Measurements from ENCODE around the gene PHACTR1.
"Not testable (repeated sequence)": the region's sequence is repeated elsewhere in the genome, so short reads cannot be mapped to it uniquely, and the experiment has no call there.

Gene PHACTR1

DNA sequence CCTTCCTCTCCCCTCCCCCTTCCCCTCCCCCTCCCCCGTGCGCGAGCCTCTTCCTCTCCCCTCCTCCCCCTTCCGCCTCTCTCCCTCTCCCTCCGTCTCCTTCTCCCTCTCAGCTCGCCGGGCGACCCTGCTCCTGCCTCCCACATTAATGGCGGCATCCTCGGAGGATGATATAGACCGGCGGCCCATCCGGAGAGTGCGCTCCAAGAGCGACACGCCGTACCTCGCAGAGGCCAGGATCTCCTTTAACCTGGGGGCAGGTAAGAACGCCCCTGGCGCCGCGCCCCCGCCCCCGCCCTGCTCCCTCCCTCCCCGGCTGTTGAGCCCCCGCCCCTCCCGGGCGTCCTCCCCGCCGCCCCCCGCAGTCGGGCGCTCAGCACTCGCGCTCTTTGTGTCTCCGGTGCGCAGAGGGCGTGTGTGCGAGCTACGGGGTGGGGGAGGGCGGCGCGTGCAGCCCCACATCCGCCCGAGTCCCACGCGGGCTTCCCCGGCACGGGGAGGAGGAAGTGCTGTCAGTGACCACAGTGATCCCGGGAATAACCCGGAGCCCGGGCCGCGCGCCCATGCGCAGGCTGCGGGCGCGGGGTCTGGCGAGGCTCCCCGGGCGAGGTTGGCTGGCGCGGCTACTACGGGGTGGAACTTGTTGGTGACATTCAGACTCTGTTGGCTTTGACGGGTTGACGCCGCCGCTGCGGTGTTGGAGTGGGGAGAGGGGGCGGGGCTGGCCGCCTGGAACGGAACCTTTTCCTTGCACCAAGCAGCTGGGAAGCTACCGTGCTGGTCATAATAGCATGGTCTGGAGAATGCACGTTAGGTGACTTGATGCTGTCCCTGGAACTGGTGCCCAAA lies 33.2 kb downstream of the PHACTR1 start:
- no peak for DNase-seq (ENCODE audit: low spot score)

DNA sequence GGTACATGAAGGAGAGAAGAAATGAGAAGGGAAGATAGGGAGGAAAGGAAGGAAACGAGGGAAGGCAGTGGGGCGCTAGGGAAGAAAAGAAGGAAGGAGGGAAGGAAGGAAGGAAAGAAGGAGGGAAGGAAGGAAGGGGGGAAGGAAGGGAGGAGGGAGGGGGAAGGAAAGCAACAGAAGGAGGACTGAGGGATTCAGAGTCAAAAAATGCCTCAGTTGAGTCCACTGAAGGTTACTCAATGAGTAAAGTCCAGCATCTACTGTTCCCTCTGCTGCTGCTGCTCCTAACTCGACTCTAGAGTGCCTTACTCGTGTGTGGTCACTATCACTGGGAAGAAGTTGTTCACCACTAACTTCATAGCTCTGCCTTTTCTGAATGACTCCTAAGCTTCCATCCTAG lies 33.8 kb downstream of the PHACTR1 start:
- no peak for DNase-seq (ENCODE audit: low spot score)

DNA sequence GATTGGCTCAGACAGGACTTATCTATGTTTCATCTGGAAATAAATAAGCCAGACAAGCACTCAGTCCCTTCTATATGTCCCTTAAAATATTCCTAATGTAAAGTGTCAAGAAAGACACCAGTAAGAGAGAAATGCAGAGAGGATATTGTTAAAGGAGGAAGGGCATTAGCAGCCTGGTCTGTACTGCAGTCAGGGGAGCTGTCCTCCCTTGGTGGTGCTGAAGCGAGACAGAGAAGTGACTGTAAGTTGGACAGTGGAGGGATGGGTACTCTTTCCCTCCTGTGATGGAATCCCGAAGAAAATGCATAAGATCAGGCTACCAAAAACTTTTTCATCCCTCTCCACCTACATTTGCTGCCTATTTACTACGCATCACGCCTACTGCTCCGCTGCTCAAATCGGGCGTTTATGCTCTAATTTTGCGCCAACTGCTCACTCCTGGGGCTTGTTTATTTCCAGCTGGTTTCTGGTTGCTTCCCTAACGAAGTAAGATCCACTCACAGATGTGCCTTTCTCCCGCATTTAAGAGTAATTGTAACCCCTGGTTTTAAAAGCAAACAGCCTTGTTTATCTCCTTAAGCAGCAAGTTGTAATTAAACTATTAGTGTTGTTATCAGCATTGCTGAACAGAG lies 35.2 kb downstream of the PHACTR1 start:
- peak; percentile 58 for DNase-seq (ENCODE audit: low spot score)

DNA sequence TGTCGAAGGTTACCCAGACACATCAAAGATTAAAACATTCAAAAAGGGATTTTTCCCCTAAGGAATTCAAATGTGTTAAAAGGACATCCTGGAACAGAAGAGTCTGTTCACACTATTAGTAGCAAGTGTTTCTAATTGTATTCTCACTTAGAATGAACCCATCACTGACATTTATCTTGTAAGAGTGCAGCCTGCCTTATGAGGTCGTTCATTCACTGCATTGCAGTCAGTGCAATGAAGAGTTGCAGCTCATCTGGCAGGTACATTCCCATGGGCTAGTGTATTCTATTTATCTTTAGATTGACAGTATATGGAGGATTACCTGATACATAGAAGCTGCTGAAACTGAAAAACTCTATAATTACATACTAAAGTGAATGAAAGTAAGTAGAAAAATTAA lies 36.5 kb downstream of the PHACTR1 start:
- DNase-seq (ENCODE audit: low spot score): no peak

DNA sequence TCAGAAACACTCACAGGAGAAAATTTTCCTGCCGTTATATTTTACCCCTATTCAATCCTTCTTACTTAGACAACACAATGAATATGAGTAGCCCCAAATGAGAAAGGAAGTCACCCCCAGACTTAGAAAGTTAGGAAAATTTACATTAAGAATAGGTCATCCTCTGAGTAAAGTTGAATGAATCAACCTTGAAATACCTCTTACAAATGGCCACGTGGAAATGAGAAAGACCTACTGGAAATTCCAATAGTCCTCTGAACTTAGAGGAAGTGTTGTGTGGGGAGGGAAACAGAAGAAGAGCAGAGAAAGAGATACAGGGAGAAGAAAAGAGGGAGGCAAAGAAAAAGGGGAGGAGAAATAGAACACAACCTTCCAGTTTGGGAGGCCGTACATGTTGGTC lies 43.7 kb downstream of the PHACTR1 start:
- no peak for DNase-seq (ENCODE audit: low spot score)

DNA sequence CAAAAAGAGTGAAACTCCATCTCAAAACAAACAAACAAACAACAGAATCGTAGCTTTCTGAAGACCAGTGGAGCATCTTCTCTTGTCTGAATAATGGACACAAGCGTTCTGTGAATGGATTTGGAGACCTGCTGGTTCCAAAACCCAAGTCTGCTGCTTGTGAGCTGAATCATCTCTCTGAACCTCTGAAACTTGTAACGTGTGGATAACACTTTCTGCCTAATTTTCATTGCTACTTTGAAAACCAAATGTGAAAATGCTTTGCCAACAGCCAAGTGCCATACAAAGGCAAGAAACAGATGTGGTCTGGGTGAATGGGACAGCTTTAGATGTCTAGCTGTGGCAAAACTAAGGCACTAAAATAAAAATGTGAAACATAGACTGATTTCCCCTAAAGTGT lies 44.3 kb downstream of the PHACTR1 start:
- no peak for DNase-seq (ENCODE audit: low spot score)

DNA sequence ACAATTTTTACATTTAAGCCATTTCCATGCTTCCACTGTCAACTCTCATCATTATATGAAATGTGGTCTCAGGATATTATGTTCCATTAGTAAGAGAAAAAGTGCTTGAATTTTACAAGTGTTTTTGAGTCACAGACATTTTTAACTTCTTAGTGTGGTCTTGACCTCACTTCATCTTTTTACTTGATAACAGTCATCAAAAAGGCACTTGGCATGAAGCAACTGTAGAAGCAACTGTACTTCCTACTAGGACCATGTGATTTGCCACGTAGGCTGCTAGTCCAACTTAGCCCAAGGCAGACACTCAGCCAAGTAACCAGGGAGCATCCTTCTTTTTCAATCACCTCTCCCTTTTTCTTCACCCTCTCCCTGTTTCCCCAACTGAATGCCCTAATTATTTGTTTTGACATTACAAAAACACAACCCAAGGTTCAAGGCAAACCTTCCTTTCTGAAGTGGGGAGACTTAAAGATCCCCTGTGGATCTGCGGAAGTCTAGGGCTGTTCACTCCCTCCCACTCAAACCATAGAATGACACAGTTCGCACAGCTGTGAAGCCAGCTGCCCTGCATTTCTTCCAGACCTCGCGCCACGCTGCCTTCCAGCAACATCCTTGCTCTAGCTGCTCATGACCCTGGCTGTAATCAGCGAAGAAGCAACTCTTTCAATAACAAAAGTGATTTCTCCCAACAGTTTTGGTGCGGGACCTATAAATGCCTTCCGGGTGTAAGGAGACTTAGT lies 45.0 kb downstream of the PHACTR1 start:
- no peak for DNase-seq (ENCODE audit: low spot score)

DNA sequence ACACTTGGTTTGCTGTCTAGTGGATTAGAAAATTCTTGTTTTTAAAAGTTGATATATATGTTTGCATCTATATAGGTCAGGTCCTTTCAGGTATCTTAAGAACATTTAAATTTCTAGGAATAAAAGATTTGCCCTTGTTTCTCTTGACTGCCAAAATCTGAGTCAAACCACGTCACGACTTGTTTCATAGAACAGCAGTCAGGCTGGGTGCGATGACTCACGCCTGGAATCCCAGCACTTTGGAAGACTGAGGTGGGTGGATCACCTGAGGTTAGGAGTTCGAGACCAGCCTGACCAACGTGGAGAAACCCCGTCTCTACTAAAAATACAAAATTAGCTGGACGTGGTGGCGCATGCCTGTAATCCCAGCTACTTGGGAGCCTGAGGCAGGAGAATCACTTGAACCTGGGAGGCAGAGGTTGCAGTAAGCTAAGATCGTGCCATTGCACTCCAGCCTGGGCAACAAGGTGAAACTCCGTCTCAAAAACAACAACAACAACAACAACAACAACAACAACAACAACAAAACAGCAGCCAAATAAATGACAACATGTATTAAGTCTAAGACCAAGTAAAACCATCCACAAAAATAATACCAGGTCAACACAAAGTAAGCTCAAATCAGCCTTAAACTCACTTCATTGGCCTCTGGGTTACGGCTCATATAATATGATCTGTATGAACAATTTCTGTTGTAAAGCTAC lies 46.3 kb downstream of the PHACTR1 start:
- not testable (repeated sequence) for DNase-seq (ENCODE audit: low spot score)

DNA sequence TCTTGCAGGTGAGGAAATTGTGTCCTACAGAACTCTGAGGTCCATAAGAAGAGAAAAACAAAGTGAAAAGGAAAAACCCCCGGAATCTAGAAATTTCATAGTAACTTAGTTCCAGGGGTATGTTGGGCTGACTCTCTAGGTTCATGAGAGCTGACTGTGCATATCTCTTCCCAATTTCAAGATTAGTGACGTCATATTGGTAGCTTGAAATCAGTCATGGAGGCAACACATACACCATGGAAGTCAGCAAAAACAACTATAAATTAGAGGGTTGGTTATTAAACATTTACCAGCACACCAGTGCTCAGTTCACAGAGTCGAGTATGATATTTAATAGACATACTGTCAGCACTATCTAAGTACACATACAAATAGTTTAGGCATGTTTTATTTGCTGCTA lies 49.8 kb downstream of the PHACTR1 start:
- no peak for DNase-seq (ENCODE audit: low spot score)

DNA sequence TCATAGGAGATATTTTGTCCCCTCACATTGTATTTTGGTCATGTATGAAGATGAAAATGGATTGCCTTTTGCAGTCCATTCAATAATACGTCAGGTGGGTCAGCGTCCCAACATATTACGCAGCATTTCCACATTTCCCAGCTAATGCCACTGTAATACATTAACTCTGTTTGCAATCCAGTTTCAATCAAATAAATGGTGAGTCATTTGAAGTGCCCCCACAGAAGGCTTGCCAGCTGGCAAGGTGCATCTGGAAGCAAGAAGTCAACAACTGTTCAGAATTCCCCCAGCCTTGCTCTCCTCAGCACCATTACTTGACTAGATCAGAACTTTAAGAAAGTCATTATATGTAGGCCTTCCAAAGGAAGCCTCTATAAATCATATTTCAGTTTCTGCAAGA lies 50.4 kb downstream of the PHACTR1 start:
- no peak for DNase-seq (ENCODE audit: low spot score)

DNA sequence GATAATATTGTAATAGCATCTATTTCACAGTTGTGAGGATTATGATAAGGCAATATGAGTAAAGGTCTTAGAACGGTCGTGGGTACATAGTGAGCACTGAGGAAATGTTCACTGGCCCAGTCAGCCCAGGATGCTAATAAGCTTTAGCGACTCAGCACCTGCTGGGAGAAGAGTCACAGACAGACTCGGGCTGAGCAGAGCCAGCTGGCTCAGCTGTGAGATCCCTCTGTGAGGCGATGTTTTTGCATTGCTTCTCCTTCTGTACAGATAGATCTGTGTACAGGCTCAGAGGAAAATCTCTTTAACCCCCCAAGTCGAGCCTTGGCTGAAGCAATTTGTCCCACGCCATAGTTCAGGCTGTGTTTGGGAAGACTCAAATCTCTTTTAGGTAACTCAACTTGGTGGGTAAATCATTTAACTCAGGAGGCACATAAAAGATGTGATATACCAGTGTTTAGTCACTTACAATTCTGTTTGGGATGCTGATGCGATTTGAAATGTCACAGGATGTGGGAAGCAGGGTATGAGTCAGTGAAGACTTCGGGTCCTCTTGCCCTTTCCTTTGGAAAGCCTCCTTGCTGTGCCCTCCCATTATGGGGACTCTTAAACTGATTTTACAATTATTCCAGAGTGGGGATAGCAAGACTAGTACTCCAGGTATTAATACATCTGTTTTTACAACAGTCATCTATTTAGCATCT lies 53.1 kb downstream of the PHACTR1 start:
- DNase-seq (ENCODE audit: low spot score): no peak

DNA sequence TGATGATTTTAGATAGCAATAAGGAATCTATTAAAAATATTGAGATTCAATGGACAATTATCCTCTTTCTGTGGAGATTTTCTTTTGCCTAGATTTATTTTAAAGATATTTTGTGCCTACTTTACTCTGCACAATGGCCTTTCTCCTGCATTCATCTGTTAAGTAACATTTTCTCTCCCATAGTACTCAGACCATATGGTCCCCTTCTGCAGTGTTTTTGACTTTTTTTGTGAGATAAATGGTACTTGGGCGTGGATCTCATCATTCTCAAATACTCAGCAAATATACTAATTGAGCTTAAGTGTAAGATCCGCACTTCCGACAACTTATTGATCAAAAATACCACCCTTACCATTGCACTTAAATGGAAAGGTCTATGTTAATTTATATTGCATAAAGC lies 55.8 kb downstream of the PHACTR1 start:
- no peak for DNase-seq (ENCODE audit: low spot score)

DNA sequence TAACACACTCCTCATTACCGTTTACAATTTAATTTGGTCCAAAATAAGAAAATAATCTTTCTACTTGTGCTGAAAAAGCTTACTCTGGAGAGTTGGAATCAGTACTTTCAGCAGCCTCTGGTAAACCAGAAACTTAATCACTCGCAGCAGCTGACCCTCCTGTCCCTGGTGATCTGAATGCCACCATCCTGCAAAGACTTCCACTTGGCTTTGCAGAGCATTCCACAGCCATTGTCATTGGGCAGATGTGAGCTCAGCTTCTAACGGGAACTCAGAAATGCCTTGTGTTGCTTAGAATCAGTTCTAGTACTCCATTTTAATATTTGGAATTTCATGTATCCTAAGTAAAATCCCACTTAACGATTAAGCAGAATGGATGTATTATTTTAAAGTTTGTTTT lies 59.7 kb downstream of the PHACTR1 start:
- DNase-seq (ENCODE audit: low spot score): no peak

DNA sequence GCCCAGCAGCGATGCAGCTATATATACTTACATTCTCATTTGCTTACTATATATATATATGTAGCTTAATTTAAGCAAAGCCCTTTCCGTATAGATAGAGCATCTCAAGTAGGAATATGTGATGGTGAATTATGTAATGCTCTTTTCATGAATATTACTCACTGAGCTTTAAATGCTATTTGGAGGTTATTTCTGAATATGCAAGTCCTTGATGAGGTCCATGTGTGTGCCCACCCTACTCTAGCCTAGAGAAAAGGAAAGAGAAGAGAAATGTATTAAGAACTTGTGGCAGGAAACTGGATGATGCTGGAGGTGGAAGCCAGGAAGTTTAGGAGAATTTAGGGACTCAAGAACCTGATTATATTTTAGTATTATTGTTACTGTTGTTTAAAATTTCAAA lies 63.2 kb downstream of the PHACTR1 start:
- DNase-seq (ENCODE audit: low spot score): no peak

DNA sequence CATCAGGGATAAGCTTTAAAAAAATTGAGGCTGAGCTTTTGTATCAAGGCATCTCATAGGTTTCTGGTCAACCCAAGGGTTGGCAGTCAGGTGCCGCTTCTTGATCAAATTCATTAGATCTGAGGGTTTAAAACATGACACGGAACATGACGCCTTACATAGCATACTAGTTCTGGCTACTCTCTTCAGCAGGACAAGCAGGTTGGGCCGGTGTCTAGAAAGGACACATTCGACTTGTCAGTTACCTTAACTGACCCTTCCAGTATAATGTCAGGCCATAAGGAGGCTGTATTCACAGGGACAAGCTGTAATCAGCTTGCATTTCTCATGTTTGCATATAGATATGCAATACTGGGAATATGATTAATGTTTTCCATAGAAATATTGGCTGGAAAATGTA lies 65.6 kb downstream of the PHACTR1 start:
- no peak for DNase-seq (ENCODE audit: low spot score)

DNA sequence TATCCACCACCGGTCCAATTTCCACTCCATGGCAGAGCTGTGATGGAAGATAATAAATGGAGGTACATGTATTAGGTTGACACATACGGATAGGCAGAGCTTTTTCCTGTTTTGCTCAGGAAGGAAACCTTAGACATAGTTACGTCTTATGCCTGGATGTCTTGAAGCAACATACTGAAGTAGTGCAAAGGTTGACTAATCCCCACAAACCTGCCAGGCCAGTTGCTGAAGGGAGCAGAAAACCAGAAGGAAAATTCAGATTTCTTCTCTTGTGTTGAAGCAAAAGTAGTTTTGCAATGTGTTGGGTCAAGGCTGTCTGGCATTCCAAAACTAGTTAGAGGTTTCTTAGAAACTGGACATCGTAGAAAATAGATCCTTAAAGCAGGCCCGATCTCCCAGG lies 68.7 kb downstream of the PHACTR1 start:
- DNase-seq (ENCODE audit: low spot score): no peak

DNA sequence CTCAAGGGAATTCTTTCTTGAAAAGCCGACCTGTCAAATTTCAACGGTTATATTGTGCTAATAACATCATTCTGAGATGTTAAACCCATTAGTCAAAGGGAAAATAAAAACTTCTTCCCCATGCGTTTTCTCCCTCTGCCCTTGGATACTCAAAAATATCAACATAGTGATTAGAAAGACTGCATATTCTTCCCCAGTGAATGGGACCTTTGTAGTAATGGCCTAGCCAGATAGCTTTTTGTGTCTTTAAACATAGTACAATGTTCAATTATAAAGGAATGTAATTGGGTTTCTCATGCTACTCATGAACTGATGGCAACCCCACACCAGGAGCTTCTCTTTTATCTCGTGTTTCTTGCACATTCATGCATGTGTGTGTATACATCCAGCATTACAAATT lies 69.4 kb downstream of the PHACTR1 start:
- DNase-seq (ENCODE audit: low spot score): no peak

DNA sequence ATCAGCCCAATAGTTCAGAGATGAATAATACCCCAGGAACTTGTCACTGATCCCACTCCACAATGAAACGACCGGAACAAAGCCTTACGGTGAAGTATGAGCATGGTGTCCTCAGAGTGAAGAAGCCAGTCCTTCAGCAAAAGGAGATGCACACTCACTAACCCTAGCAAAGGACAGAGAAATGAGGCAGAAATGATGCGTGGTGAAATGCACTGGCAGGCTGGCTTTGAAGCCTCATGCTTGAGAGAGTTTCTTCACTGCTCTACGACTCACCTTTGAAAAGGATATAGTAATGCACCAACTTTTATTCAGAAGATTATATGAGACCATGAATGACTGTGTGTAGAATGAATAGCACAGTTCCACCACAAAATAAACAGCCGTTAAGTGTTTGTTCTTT lies 74.8 kb downstream of the PHACTR1 start:
- DNase-seq (ENCODE audit: low spot score): no peak

DNA sequence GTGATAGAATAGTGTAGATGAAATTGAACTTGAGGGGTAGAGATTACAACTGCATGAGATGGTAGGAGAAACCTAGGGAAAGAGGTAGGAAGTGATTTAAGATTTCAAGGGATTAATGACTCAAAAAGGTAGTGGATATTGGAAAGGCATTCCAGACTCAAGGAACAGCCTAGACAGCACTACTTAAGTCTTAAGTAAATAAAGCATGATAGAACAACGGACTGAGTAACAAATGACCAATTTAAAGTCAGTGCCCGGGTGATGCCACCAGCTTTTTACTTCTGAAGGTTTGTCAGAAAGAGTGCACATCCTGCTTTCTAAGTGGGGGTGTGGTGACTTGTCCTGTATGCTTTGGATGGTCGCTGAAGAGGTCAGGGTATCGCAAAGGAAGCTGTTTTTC lies 81.8 kb downstream of the PHACTR1 start:
- DNase-seq (ENCODE audit: low spot score): no peak

DNA sequence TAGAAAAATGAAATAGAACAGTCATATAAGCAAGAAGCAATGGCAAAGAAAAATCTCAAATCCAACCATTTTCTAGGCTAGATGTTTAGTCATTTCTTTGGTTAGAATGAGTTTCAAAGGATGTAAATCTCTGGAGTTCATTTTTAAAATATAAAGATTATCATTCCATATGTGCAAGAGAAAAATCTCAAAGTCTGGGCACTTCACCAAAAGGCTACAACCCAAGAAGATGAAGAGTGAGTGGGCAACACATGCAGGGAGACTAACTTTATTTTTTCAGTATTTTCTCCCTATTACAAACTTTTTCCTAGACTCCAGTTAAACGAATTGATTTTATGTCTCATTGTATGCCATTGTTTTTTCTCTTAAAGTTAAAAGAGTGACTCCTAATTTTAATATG lies 83.6 kb downstream of the PHACTR1 start:
- DNase-seq (ENCODE audit: low spot score): no peak

DNA sequence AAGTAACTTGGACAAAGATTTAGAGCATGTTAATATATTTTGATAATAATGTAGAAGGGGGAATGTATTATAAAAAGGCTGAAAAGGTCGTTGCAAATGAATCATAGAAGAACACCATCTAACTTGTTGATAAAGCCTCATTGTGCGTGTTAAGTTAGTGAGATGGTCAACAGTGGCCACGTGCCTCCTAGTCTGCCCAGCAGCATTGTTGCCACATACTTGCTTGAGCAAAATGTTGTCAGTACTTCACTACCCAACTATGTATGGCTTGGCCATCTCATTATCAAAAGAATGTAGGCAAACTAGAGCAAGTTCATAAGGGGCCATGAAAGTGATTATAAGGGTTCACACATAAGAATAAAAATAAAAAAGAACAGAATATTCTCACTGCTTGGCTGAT lies 84.6 kb downstream of the PHACTR1 start:
- no peak for DNase-seq (ENCODE audit: low spot score)

DNA sequence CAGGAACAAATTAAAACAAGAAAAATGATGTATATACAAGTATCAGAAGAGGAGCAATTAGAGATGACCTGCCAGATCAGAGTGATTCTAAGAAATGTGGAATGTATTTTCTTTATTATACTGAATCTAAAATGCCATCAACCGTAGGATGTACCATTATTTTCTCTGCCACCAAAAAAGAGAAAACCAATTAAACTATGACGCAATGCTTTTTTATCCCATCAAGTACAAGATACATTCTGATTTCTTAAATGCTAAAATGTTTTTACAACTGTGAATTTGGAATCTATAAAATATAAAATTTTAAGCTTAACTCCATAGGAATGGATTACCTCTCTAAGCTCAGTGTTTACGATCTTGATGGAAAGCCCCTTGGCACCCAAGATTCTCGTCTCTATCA lies 85.9 kb downstream of the PHACTR1 start:
- DNase-seq (ENCODE audit: low spot score): no peak

All from NAMALWA (cell line).